Vagina (tissue), 2 donors: Measurements from ENCODE around the gene SALL1. TPM values are rescaled to one million over a fixed set of nuclear protein-coding genes. Genes with fewer than 3 reads are reported as not detected.

Experiments
- DNase-seq, 2 donors: peaks; one replicate each; pipeline ENCODE4 v3.0.0-alpha.2; 2017; ENCODE audit errors: extremely low spot score in 2 of 2
- H3K27ac ChIP-seq: fragments of 200-600 bp; sonication (generic); one replicate; pipeline ENCODE4 v1.5.1; 2019
- H3K27me3 ChIP-seq: fragments of 200-600 bp; sonication (generic); one replicate; pipeline ENCODE4 v1.5.1; 2019
- H3K36me3 ChIP-seq, 2 donors: fragments of 200-600 bp; sonication (generic); one replicate each; pipeline ENCODE4 v1.5.1; 2017 to 2019
- H3K4me1 ChIP-seq: fragments of 200-600 bp; sonication (generic); one replicate; pipeline ENCODE4 v1.5.1; 2019
- H3K4me3 ChIP-seq, 2 donors: fragments of 200-600 bp; sonication (generic); 1 replicate in 1 of 2; 2 replicates in 1 of 2; pipeline ENCODE4 v1.5.1; 2016 to 2019
- H3K9me3 ChIP-seq: fragments of 200-600 bp; sonication (generic); one replicate; pipeline ENCODE4 v1.5.1; 2019
- POLR2A ChIP-seq, 2 donors: fragments of 450-650 bp; IDR thresholded peaks; one replicate each; pipeline ENCODE4 v1.6.1; 2017; ENCODE audit warnings: antibody characterized with exemption in 2 of 2, mild to moderate bottlenecking in 2 of 2, moderate library complexity in 2 of 2
- POLR2AphosphoS5 ChIP-seq, 2 donors: sonication (generic); formaldehyde crosslinking; IDR thresholded peaks; one replicate each; pipeline ENCODE4 v1.9.0; 2017; ENCODE audit warnings: antibody characterized with exemption in 2 of 2, mild to moderate bottlenecking in 2 of 2, low read depth in 1 of 2; ENCODE audit not compliant: insufficient read depth in 1 of 2
- intact Hi-C: fragments of 100-400 bp; cut with DNase I; formaldehyde crosslinking; loops from one replicate; pipeline ENCODE4 v1.15.1; 2023
- total RNA-seq: library from RNA; depleted of rRNA; stranded (reverse); fragments of >200 nt; gene quantifications from one replicate; pipeline ENCODE4 v1.2.3, GENCODE V29; 2016
- TF ChIP-seq, protein P1 (sequence below), 3 experiments: fragments of 450-650 bp in 2 of 3; fragments of 200-600 bp in 1 of 3; sonication (generic) in 1 of 3; IDR thresholded peaks; one replicate each; pipeline ENCODE4 v1.5.1; 2017 to 2019; ENCODE audit warnings: antibody characterized with exemption in 3 of 3, mild to moderate bottlenecking in 2 of 3, moderate library complexity in 2 of 3

SALL1 gene
- total RNA-seq, 1 donor from 2014 or later, result 6.9 TPM

DNA sequence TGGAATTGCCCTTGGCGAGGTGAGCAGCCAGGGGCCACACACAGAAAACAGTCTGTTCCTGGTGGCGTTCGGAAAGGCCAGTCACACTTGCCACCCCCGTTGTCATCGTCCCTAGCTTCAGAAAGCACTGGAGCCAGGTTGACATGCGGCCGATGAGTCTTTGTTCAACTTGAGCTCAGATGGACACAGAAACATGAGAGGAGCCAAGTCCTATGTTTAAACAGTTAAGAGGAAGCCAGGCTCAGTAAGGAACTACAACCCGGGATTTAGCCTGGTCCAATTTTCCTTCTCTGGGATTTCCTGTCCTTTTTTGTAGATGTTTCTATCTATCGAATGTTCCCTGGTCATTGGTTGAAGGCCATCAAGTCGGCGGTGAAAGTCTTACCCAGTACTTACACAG, 19.5 kb downstream of the SALL1 start:
- Histone ChIP-seq H3K27ac (peak overlapping the region; percentile 81), H3K27me3 (no peaks in the 10 kb centered on the region)

DNA sequence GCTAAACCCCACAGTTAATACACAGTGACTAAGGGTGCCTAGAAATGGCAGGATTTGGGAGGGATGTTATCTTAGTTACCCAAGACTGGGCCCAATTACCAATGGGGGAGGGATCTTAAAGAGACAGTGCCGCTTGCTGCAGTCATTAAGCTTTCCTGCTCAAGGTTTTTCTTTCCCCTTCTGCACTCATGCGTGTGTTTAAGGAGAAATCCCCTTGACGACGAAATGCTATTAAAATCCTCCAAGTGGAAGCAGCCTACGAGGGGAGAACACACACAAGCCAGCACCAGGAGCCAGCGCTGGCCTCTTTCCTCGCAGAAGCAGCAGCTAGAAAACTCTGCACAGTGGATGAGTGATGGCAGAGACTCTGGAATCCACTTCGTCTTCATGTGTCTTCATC, 22.0 kb downstream of the SALL1 start:
- no peak overlapping the region for H3K4me3 ChIP-seq
- TF ChIP-seq POLR2A (IDR thresholded peaks at IDR 0.05) (no peak), POLR2AphosphoS5 (IDR thresholded peaks at IDR 0.05; ENCODE audit: insufficient read depth in 1 of 2, low read depth in 1 of 2) (peak in 1 of 2 donors; percentile 9)
- TF ChIP-seq, protein P1, sequence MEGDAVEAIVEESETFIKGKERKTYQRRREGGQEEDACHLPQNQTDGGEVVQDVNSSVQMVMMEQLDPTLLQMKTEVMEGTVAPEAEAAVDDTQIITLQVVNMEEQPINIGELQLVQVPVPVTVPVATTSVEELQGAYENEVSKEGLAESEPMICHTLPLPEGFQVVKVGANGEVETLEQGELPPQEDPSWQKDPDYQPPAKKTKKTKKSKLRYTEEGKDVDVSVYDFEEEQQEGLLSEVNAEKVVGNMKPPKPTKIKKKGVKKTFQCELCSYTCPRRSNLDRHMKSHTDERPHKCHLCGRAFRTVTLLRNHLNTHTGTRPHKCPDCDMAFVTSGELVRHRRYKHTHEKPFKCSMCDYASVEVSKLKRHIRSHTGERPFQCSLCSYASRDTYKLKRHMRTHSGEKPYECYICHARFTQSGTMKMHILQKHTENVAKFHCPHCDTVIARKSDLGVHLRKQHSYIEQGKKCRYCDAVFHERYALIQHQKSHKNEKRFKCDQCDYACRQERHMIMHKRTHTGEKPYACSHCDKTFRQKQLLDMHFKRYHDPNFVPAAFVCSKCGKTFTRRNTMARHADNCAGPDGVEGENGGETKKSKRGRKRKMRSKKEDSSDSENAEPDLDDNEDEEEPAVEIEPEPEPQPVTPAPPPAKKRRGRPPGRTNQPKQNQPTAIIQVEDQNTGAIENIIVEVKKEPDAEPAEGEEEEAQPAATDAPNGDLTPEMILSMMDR (IDR thresholded peaks at IDR 0.05), result no peak
- no peaks in the 10 kb centered on the region for H3K27me3 ChIP-seq
- no peaks in the 10 kb centered on the region for H3K9me3 ChIP-seq
- no peak overlapping the region for H3K27ac ChIP-seq
- no peaks in the 10 kb centered on the region for H3K36me3 ChIP-seq
- no peak for DNase-seq
- H3K4me1 ChIP-seq, result peaks cover 5% of the 10 kb centered on the region
- intact Hi-C loops, result loop anchor here (5.0 kb wide), 1 partner anchor 1743 kb away; no protein-coding TSS in a partner anchor

More for the DNA sequence above, 19.5 kb downstream of the SALL1 start:
- intact Hi-C loops, result no loop called here
- H3K4me1 ChIP-seq, result peaks cover 10% of the 10 kb centered on the region
- H3K4me3 ChIP-seq, result no peak overlapping the region
- TF ChIP-seq, protein P1 (IDR thresholded peaks at IDR 0.05), result no peak
- no peak for TF ChIP-seq POLR2AphosphoS5 (IDR thresholded peaks at IDR 0.05; ENCODE audit: insufficient read depth in 1 of 2, low read depth in 1 of 2)
- no peak for DNase-seq
- no peaks in the 10 kb centered on the region for H3K36me3 ChIP-seq
- H3K9me3 ChIP-seq, result no peaks in the 10 kb centered on the region

DNA sequence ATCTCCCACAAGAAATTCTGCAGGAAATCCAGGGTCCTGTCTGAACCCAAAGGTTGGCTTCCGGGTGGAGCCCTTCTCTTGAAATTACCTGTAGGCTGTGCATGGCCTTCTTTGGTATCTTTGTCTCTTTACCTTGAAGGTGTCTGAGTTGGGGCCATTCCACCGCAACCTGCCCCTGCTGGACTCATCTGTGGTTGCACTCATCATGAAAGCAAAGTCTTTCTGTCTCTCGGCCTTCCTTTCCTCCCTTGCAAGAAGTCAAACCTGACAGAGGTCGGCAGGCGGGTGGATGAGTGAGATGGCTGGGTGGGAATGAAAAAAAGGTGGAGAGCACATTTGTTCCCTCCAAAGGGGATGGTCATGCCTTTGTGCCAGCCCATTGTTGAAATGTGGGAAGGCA, 25.1 kb downstream of the SALL1 start:
- H3K9me3 ChIP-seq, result no peaks in the 10 kb centered on the region
- no peaks in the 10 kb centered on the region for H3K4me1 ChIP-seq
- H3K27me3 ChIP-seq, result no peaks in the 10 kb centered on the region
- no peak overlapping the region for H3K4me3 ChIP-seq
- DNase-seq, result no peak
- intact Hi-C loops, result loop anchor here (5.0 kb wide), 1 partner anchor 1746 kb away; no protein-coding TSS in a partner anchor
- H3K27ac ChIP-seq, result no peak overlapping the region
- no peak for TF ChIP-seq POLR2AphosphoS5 (IDR thresholded peaks at IDR 0.05; ENCODE audit: insufficient read depth in 1 of 2, low read depth in 1 of 2)
- no peak for TF ChIP-seq POLR2A (IDR thresholded peaks at IDR 0.05)
- TF ChIP-seq, protein P1 (IDR thresholded peaks at IDR 0.05), result no peak
- H3K36me3 ChIP-seq, result no peaks in the 10 kb centered on the region

DNA sequence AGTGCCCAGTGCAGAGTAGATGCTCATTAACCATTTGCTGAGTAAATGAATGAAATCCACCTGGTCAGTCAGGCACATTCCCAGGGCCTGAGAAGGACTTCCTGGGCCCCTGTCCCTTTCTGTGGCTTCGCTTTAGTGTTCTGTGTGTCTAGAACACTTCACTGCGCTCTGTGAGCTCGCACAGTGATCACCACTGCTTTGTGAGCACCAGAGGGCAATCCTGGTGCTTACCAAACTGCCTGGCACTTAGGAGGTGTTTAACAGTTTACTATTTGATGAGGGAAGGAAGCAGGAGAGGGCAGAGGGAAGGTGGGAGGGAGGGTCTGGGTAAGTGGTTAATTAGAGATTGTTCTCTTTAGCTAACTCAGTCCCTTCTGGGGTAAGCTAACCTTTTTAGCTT, 26.2 kb downstream of the SALL1 start:
- intact Hi-C loops, result loop anchor here (5.0 kb wide), 1 partner anchor 1747 kb away; no protein-coding TSS in a partner anchor
- no peaks in the 10 kb centered on the region for H3K9me3 ChIP-seq
- DNase-seq, result no peak
- no peaks in the 10 kb centered on the region for H3K4me1 ChIP-seq
- H3K27me3 ChIP-seq, result no peaks in the 10 kb centered on the region
- TF ChIP-seq POLR2AphosphoS5 (IDR thresholded peaks at IDR 0.05; ENCODE audit: insufficient read depth in 1 of 2, low read depth in 1 of 2) (no peak), POLR2A (IDR thresholded peaks at IDR 0.05) (no peak)
- TF ChIP-seq, protein P1 (IDR thresholded peaks at IDR 0.05), result no peak
- no peak overlapping the region for H3K4me3 ChIP-seq
- H3K36me3 ChIP-seq, result no peaks in the 10 kb centered on the region
- no peak overlapping the region for H3K27ac ChIP-seq

DNA sequence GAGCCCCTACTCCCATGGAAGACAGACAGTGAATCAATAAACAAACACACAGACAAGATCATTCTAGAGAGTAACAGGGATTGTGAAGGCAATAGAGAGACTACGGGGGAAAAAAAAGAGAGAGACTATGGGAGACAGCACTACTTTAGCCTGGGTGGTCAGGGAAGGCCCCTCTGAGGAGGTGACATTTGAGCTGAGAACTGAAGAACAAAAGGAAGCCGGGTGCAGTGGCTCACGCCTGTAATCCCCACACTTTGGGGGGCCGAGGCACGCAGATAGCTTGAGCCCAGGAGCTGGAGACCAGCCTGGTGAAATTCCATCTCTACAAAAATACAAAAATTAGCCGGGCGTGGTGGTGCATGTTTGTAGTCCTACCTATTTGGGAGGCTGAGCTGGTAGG, 29.2 kb downstream of the SALL1 start:
- Histone ChIP-seq H3K4me1 (no peaks in the 10 kb centered on the region), H3K27ac (no peak overlapping the region), H3K36me3 (no peaks in the 10 kb centered on the region), H3K9me3 (no peaks in the 10 kb centered on the region), H3K4me3 (no peak overlapping the region), H3K27me3 (no peaks in the 10 kb centered on the region)
- intact Hi-C loops, result no loop called here
- DNase-seq, result peak in 1 of 2 donors; percentile 40
- no peak for TF ChIP-seq POLR2AphosphoS5 (IDR thresholded peaks at IDR 0.05; ENCODE audit: insufficient read depth in 1 of 2, low read depth in 1 of 2)
- TF ChIP-seq, protein P1 (IDR thresholded peaks at IDR 0.05), result no peak
